Stimulated activated CD4-positive, alpha-beta T cell treated with anti-CD3 and anti-CD28 coated beads, Interleukin-4, amount 100 ng/mL, for 48 hours (primary cell): ENCODE data around the gene TMEM30A.

Experiments used
- DNase-seq, 2 donors: peaks; one replicate each; pipeline ENCODE4 v3.0.0-alpha.2; 2020; ENCODE audit warnings: low read depth in 2 of 2

Gene TMEM30A

GRCh38 chr6:75217193-75217592 is 67.4 kb downstream of the TMEM30A start:
- no peak for DNase-seq

- DNase-seq = no peak
Observed at GRCh38 chr6:75215291-75215690, 69.3 kb downstream of the TMEM30A start.

- no peak for DNase-seq
Observed at GRCh38 chr6:75213732-75214131, 70.9 kb downstream of the TMEM30A start.

DNA sequence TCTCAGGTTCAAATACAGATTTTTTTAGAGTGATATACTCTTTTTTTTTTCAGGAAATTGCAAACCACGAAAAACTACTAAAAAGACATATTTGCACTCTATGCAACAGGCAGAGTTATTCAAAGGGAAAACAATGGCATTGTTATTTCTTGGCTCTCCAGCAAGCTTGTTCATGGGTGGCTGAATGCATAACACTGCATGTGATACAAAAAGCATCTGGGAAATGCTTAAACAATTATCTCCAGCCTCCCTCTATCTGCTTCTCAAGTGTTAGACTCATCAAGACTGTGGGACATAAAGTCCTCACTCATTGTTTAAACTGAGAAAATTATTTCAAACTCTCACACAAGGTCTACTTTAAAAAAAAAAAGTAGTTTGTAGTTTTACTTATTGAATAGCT is 71.5 kb downstream of the TMEM30A start:
- no peak for DNase-seq

GRCh38 chr6:75211920-75212590 is 72.5 kb downstream of the TMEM30A start:
- no peak for DNase-seq

DNA sequence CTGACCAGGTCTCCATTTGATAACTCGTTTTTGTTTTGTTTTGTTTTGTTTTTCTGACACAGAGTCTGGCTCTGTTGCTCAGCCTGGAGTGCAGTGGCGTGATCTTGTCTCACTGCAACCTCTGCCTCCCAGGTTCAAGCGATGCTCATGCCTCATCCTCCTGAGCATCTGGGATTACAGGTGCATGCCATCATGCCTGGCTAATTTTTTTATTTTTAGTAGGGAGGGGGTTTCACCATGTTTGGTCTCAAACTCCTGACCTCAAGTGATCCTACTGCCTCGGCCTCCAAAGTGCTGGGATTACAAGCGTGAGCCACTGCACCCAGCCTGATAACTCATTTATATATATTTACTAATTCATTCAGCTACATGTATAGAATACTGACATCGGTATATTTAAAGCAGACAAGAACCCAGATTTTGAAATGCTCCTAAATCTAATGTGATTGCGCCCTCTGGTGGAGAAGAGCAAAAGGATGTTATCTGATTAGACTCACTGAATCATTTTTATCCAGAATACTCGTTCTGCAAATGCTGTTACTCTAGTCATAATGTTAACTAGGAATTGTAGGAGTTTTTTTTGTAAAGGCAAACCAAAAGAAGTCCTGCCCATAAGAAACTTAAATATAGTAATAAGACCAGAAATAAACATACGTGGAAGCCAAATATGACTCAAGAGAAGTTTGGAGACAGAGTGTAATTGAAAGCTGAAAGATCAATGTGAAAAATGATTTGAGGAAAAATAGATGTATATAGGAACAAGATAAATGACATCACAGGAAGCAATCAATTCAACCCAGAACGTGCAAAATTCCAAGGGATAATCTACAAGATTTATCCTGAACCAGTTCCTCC is 73.5 kb downstream of the TMEM30A start:
- DNase-seq = no peak

- no peak for DNase-seq
Observed at GRCh38 chr6:75209184-75209723, 75.3 kb downstream of the TMEM30A start.

DNA sequence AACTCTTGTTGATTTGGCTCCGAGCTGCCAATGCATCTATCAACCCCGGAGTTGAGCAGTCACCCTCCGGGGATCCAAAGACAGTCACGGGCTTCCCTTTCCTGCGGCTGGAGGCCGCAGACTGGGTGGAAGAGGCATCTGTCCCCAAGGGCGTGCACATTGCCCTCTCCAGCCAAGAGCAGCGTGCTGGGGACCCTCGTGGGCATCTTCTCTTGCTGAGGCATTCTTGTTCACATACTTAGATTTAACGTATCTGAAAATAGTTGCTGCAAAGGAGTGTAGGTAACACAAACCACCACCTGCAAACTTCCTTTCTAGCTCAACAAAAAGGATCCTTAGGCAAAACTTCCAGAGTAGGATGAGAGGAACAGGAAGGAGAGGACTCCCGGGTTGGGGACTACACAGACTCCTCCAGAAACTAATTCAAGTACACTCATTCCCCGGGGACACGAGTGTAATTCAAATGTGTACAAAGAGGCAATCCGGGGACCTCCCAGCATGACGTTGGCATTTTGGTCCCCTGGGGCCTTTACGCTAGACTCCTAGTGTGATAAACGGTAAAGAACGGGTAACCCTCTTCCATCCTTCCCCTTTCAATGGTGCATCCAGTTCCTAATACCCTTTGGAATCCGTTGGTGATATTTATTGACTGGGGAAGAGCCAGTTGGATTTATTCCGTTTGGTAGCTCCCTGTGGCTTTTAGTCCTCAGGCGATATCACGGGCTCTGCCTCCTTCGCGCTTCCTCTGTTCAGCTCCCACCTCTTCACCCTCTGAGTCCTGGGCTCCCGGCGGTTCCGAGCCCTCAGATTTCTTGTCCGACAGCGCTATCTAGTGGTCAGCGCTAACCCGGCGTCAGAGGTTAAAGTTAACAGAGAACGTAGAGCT is 76.1 kb downstream of the TMEM30A start:
- DNase-seq = peak; percentile 73 to 82

DNA sequence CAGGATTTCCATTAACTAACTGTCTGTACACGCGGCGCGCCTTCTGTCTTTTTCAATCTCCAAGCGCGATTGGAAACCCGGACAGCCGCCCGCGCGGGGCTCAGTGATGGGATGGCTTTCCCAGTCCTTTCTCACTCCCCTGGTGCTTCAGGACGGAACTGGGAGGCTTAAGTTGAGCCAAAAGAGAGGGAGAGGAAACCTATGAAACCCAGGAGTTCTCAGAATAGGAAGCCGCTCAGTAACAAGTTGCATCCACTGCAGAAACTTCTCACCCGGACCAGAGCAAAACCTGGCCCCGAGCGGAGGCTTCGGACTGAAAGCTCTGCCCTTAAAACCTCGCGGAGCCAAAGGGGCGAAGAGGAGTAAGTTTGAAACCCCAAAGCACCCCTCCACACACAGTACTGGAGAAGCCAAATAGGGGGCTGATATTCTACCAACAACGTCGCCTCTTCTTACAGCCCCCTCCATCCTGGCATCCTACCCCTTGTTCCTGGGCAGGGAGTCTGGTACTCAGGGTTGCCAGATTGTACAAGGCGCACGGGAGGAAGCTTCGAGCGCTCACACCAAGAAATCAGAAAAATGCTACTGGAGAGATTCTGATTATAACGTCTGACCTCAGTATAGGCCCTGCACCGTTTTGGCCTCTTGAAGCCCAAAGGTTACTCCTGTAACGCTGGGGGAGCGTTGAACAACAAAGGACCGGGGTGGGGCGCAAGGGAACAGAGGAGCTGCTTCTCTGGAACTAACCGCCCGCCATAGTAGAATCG is 77.8 kb downstream of the TMEM30A start:
- DNase-seq = no peak

DNA sequence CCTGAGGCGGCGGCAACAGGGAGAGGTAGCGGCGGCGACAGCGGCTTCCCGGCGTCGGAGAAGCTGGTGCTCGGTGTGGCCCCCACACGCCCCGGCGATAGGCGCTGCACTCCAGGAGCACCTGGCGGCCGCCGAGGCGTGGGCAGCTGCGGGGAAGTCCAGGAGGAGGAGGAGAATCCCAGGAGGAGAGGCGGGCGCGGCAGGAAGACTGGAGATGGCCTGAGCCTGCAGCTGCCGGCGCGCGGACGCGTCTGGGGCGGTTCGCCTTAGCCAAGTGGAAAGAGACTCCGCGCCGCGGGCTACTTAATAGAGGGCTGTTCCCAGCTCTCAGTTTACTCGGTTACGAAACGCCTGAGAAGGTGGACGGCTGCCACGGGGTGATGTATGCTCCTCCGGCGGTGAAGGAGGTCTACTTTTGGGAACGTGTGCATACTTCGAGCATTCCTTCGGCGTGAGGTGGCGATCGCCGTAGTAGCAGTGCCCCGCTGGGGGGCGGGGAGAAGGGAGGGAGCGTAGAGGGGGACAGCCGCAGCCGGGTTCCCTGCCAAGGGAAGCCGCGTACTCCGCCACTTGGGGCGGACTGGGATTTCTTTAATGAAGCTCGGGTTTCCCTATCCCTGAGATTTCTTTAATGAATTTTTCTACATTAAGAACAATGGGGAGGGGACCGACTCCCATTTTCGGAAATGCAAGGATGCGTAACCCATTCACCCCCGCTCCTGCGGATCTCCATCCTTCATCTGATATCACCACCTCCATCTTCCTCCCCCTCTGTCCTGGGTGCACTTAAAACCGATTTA is 78.6 kb downstream of the TMEM30A start, which contains the start of gene COL12A1:
COL12A1 (minus strand) TSS at position 278 of the 800 bp plus-strand sequence. CDS start 3,261 bp downstream, outside the sequence.
- no peak for DNase-seq

- no peak for DNase-seq
Observed at GRCh38 chr6:75204959-75205775, 79.4 kb downstream of the TMEM30A start.

DNA sequence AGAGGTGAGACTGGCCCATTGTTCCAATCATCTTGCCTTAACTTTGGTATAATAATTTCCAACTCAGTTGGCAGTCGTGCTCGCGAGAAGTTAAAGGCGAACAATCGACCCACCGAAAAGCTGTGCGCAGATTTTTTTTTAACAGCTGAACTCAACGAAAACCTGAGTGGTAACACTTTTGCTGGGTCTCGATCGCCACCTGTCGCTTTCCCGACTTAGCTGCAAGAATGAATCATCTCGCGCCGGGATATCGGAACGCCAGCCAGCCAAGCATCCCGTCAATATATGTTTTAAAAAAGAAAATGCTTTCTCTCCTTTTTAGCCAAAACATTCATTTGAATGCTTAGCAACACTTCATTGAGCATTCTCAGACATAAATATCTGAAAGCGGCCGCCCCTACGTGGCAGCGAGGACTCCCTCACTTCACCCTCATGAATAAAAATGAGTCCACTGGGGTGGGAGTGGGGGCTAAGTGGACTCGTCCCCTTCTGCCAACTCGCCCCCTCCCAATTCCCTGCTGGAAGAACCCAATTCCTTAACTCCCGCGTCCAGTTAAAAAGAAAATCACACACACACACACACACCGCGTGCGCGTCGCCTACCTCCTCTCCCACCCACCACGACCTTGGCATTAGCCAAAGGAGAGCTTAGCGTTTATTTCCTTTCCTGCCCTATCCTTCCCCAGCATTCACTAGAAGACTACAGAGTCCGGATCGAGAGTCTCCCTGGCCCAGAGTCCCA is 80.2 kb downstream of the TMEM30A start:
- DNase-seq = no peak

GRCh38 chr6:75203721-75204120 is 80.9 kb downstream of the TMEM30A start:
- DNase-seq = no peak
